Hepatocyte (in vitro differentiated cells): Measurements from ENCODE around the gene MAS1L. TPM values are rescaled to one million over a fixed set of nuclear protein-coding genes. Genes with fewer than 3 reads are reported as not detected.
"Not testable (repeated sequence)": the region's sequence is repeated elsewhere in the genome, so short reads cannot be mapped to it uniquely, and the experiment has no call there.

Experiments
- DNase-seq: peaks from one replicate; pipeline ENCODE4 v3.0.0-alpha.2; 2016; ENCODE audit warnings: low spot score
- H2AFZ ChIP-seq: fragments of 200-600 bp; sonication (generic); 2 replicates; pipeline ENCODE4 v1.6.0; 2016; ENCODE audit warnings: antibody characterized with exemption, mild to moderate bottlenecking
- H3K27ac ChIP-seq: fragments of 200-600 bp; sonication (generic); 2 replicates; pipeline ENCODE4 v1.5.1; 2016; ENCODE audit warnings: mild to moderate bottlenecking
- H3K27me3 ChIP-seq: fragments of 200-600 bp; sonication (generic); 2 replicates; pipeline ENCODE4 v1.6.1; 2016
- H3K36me3 ChIP-seq: fragments of 200-600 bp; sonication (generic); replicated peaks from 2 replicates; pipeline ENCODE4 v1.5.1; 2016; ENCODE audit warnings: low read depth; ENCODE audit not compliant: insufficient read depth
- H3K4me1 ChIP-seq: fragments of 200-600 bp; sonication (generic); 2 replicates; pipeline ENCODE4 v1.5.1; 2016; ENCODE audit warnings: mild to moderate bottlenecking, moderate library complexity; ENCODE audit not compliant: insufficient read depth
- H3K4me2 ChIP-seq: fragments of 200-600 bp; sonication (generic); 2 replicates; pipeline ENCODE4 v1.6.0; 2016
- H3K4me3 ChIP-seq: fragments of 200-600 bp; sonication (generic); 2 replicates; pipeline ENCODE4 v1.5.1; 2016; ENCODE audit warnings: mild to moderate bottlenecking
- H3K79me2 ChIP-seq: fragments of 200-600 bp; sonication (generic); 2 replicates; pipeline ENCODE4 v1.6.0; 2017; ENCODE audit warnings: mild to moderate bottlenecking
- H3K9me2 ChIP-seq: fragments of 200-600 bp; sonication (generic); replicated peaks from 2 replicates; pipeline ENCODE4 v1.6.0; 2017; ENCODE audit warnings: mild to moderate bottlenecking; ENCODE audit not compliant: insufficient read depth
- H3K9me3 ChIP-seq: fragments of 200-600 bp; sonication (generic); 2 replicates; pipeline ENCODE4 v1.5.1; 2016; ENCODE audit warnings: low read depth, mild to moderate bottlenecking
- H4K20me1 ChIP-seq: fragments of 200-600 bp; sonication (generic); 2 replicates; pipeline ENCODE4 v1.6.0; 2016; ENCODE audit warnings: mild to moderate bottlenecking; ENCODE audit not compliant: insufficient read depth, poor library complexity, severe bottlenecking
- EZH2 ChIP-seq: fragments of 200-600 bp; sonication (generic); IDR thresholded peaks from 2 replicates; pipeline ENCODE4 v1.6.1; 2016; ENCODE audit warnings: antibody characterized with exemption, mild to moderate bottlenecking, borderline replicate concordance
- EZH2phosphoT487 ChIP-seq: fragments of 200-600 bp; sonication (generic); IDR thresholded peaks from one replicate; pipeline ENCODE4 v1.6.1; 2018; ENCODE audit warnings: antibody characterized with exemption, mild to moderate bottlenecking, low read depth, moderate library complexity; ENCODE audit not compliant: unreplicated experiment, severe bottlenecking
- WGBS: methylation state at CpG from one replicate; pipeline ENCODE4 v1.1.6; 2016; ENCODE audit warnings: low lambda C conversion rate; ENCODE audit errors: missing lambda C conversion rate; 5-methylcytosine and 5-hydroxymethylcytosine counted together
- polyA plus RNA-seq: library from polyadenylated mRNA; unstranded; fragments of >200 nt; fragmentation: Nextera tagmentation; extraction: Ambion mirVana; gene quantifications from 2 replicates; pipeline ENCODE4 v1.2.1, GENCODE V29; 2016
- total RNA-seq: library from RNA; depleted of rRNA; stranded (reverse); fragments of >200 nt; gene quantifications from 2 replicates; pipeline ENCODE4 v1.2.3, GENCODE V29; 2014
- TF ChIP-seq, protein P1 (sequence below): fragments of 200-600 bp; sonication (generic); IDR thresholded peaks from 2 replicates; pipeline ENCODE4 v1.5.1; 2016; ENCODE audit warnings: antibody characterized with exemption, mild to moderate bottlenecking; ENCODE audit not compliant: poor library complexity

The MAS1L gene
- total and polyA plus RNA-seq, 2 experiments from 2014 or later = not detected

DNA sequence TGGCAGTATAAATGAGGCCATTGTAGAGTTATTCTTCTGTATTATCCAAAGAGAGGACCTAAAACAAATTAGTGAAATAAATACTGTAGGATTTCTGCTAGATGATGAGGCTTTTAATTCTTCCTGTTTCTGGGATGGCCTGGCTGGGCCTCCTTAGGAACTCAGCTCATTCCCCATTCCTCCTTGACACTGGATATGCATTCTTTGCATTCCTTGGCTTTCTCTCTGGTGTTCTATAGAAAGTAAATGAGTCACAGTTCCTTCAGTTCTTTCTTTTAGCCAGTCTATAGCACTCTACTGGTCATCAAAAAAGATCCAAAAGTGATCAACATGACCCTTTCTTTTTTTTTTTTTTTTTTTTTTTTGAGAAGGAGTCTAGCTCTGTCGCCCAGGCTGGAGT, 40.1 kb downstream of the MAS1L start:
- no peaks in the 10 kb centered on the region for H3K36me3 ChIP-seq
- H3K27me3 ChIP-seq = no peaks in the 10 kb centered on the region
- no peak overlapping the region for H3K4me2 ChIP-seq
- no peaks in the 10 kb centered on the region for H3K4me1 ChIP-seq
- no peak overlapping the region for H3K27ac ChIP-seq
- H3K4me3 ChIP-seq = no peak overlapping the region
- TF ChIP-seq, protein P1, sequence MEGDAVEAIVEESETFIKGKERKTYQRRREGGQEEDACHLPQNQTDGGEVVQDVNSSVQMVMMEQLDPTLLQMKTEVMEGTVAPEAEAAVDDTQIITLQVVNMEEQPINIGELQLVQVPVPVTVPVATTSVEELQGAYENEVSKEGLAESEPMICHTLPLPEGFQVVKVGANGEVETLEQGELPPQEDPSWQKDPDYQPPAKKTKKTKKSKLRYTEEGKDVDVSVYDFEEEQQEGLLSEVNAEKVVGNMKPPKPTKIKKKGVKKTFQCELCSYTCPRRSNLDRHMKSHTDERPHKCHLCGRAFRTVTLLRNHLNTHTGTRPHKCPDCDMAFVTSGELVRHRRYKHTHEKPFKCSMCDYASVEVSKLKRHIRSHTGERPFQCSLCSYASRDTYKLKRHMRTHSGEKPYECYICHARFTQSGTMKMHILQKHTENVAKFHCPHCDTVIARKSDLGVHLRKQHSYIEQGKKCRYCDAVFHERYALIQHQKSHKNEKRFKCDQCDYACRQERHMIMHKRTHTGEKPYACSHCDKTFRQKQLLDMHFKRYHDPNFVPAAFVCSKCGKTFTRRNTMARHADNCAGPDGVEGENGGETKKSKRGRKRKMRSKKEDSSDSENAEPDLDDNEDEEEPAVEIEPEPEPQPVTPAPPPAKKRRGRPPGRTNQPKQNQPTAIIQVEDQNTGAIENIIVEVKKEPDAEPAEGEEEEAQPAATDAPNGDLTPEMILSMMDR = no peak
- no peak for TF ChIP-seq EZH2phosphoT487
- TF ChIP-seq EZH2 = no peak
- H3K79me2 ChIP-seq = no peaks in the 10 kb centered on the region
- no peak for DNase-seq
- no peaks in the 10 kb centered on the region for H3K9me3 ChIP-seq
- H2AFZ ChIP-seq = no peak overlapping the region
- H4K20me1 ChIP-seq = no peaks in the 10 kb centered on the region
- H3K9me2 ChIP-seq = no peaks in the 10 kb centered on the region
- 100% methylated on average over 1 of the region's 1 CpG for WGBS

DNA sequence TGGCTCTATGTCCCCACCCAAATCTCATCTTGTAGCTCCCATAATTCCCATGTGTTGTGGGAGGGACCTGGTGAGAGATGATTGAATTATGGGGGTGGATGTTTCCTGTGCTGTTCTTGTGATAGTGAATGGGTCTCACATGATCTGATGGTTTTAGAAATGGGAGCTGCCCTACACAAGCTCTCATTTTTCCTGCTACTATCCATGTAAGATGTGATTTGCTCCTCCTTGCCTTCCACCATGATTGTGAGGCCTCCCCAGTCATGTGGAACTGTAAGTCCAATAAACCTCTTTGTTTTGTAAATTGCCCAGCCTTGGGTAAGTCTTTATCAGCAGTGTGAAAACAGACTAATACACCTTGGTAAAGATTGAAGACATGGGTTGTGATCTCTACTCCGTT, 43.7 kb downstream of the MAS1L start:
- H4K20me1 ChIP-seq, H3K9me2 ChIP-seq, H3K4me2 ChIP-seq, H3K27ac ChIP-seq, H3K9me3 ChIP-seq, H3K79me2 ChIP-seq, H3K4me3 ChIP-seq, H3K36me3 ChIP-seq, H3K27me3 ChIP-seq, H2AFZ ChIP-seq, H3K4me1 ChIP-seq, DNase-seq: not testable (repeated sequence)
- WGBS = 92% methylated on average over 1 of the region's 1 CpG

DNA sequence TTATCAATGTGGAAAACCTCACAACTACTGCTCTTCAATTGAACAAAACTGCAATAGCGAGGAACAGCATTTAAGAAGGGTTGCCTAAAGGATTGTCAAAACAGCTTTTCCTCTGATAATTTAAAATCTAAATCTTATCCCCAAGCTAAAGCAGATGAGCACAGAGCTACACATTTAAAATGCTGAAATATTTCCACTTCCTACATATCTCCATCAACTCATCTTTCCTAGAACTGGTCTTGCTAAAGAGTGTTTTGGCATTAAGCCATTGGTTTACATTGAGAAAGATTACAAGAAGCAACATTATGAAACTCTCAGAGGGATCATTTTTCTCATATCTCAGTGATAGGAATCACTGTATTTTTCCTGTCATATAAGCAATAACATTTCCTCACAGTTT, 45.0 kb downstream of the MAS1L start:
- H3K27me3 ChIP-seq = no peaks in the 10 kb centered on the region
- no peak overlapping the region for H3K4me3 ChIP-seq
- TF ChIP-seq EZH2 = no peak
- no peaks in the 10 kb centered on the region for H4K20me1 ChIP-seq
- no peaks in the 10 kb centered on the region for H3K9me2 ChIP-seq
- no peaks in the 10 kb centered on the region for H3K4me1 ChIP-seq
- no peak for DNase-seq
- 92% methylated on average over 1 of the region's 1 CpG for WGBS
- no peak overlapping the region for H3K4me2 ChIP-seq
- H2AFZ ChIP-seq = no peak overlapping the region
- no peak overlapping the region for H3K27ac ChIP-seq
- H3K79me2 ChIP-seq = no peaks in the 10 kb centered on the region
- H3K36me3 ChIP-seq = no peaks in the 10 kb centered on the region
- no peaks in the 10 kb centered on the region for H3K9me3 ChIP-seq

DNA sequence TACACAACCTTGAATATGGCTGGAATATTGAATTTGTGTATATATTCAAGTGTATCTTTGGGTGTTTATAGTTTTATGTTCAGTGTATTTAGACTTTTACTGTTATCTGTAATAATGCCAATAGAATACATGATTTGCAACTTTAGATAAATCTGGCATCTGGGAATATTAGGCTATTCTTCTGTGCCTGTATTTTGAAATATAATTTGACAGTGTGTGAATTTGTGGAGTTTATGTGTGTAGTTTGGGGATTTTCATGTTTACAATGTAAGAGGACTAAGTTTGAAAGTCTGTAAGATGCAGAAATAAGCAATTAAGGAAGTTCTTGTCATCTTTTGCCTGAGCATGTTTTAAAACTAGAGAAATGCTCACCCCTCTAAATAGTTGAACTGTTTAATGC, 48.8 kb downstream of the MAS1L start, which contains the start of gene OR10C1:
Gene OR10C1, plus strand, starts transcription at position 301 of the 400 bp plus-strand sequence. CDS start 710 bp downstream, outside the sequence.
- Histone ChIP-seq H3K36me3 (no peaks in the 10 kb centered on the region), H3K4me2 (no peak within 1 kb of the TSS), H3K79me2 (no peaks in the 10 kb centered on the region), H3K4me3 (no peak within 1 kb of the TSS), H4K20me1 (no peaks in the 10 kb centered on the region), H3K27ac (no peak within 1 kb of the TSS), H2AFZ (no peak within 1 kb of the TSS), H3K4me1 (no peaks in the 10 kb centered on the region), H3K27me3 (peaks cover 5% of the 10 kb centered on the region), H3K9me3 (no peaks in the 10 kb centered on the region), H3K9me2 (no peaks in the 10 kb centered on the region)
- DNase-seq = no peak
- TF ChIP-seq EZH2phosphoT487 (no peak), EZH2 (no peak)
- TF ChIP-seq, protein P1 = no peak

DNA sequence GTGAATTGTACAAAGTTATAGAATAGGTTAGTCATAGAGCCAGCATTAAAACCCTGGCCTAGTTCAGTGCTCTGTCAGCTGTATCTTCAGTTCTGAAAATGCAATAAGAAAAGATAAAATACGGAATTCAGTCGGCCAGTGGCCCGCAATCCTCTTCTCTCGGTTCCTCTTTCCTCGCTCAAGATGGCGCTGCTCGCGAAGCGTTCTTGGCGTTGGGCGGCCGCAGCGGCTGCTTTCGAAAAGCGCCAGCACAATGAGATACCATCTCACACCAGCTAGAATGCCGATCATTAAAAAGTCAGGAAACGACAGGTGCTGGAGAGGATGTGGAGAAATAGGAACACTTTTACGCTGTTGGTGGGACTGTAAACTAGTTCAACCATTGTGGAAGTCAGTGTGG, 51.0 kb downstream of the MAS1L start:
- not testable (repeated sequence) for H4K20me1 ChIP-seq, H3K27me3 ChIP-seq, H3K79me2 ChIP-seq, H3K4me2 ChIP-seq, H2AFZ ChIP-seq, H3K36me3 ChIP-seq, H3K9me3 ChIP-seq, H3K4me3 ChIP-seq, H3K9me2 ChIP-seq, H3K27ac ChIP-seq, DNase-seq, H3K4me1 ChIP-seq
- WGBS = 77% methylated on average over 18 of the region's 18 CpGs

Other genes with a start within 250 kb of the MAS1L start
- gene OR14J1, start 186.3 kb downstream of the MAS1L start, total RNA-seq = not detected in 2 replicates
- not detected in 2 replicates for gene OR14J1, start 186.3 kb downstream of the MAS1L start, polyA plus RNA-seq
- gene OR5V1, start 119.1 kb downstream of the MAS1L start, total RNA-seq = not detected in 2 replicates
- not detected in 2 replicates for gene OR5V1, start 119.1 kb downstream of the MAS1L start, polyA plus RNA-seq
- gene OR12D3, start 112.7 kb downstream of the MAS1L start, total RNA-seq = not detected in 2 replicates
- gene OR12D3, start 112.7 kb downstream of the MAS1L start, polyA plus RNA-seq = not detected in 2 replicates
- not detected in 2 replicates for gene OR12D2, start 92.3 kb downstream of the MAS1L start, total RNA-seq
- gene OR12D2, start 92.3 kb downstream of the MAS1L start, polyA plus RNA-seq = not detected in 2 replicates
- not detected in 2 replicates for gene OR12D1, start 73.0 kb downstream of the MAS1L start, total RNA-seq
- not detected in 2 replicates for gene OR12D1, start 73.0 kb downstream of the MAS1L start, polyA plus RNA-seq
- not detected in 2 replicates for gene OR10C1, start 48.6 kb downstream of the MAS1L start, total RNA-seq
- not detected in 2 replicates for gene OR10C1, start 48.6 kb downstream of the MAS1L start, polyA plus RNA-seq
- gene OR11A1, start 30.9 kb downstream of the MAS1L start, total RNA-seq = not detected in 2 replicates
- gene OR11A1, start 30.9 kb downstream of the MAS1L start, polyA plus RNA-seq = not detected in 2 replicates
- not detected in 2 replicates for gene OR2H1, start 30.8 kb downstream of the MAS1L start, total RNA-seq
- not detected in 2 replicates for gene OR2H1, start 30.8 kb downstream of the MAS1L start, polyA plus RNA-seq
- gene UBD, start 71.8 kb upstream of the MAS1L start, total RNA-seq = 99.5 and 154 TPM in 2 replicates
- 124 and 158 TPM in 2 replicates for gene UBD, start 71.8 kb upstream of the MAS1L start, polyA plus RNA-seq
- gene OR2H2, start 97.2 kb upstream of the MAS1L start, total RNA-seq = not detected in 2 replicates
- gene OR2H2, start 97.2 kb upstream of the MAS1L start, polyA plus RNA-seq = not detected in 2 replicates
- gene GABBR1, start 145.2 kb upstream of the MAS1L start, total RNA-seq = 7.0 and 11.3 TPM in 2 replicates
- gene GABBR1, start 145.2 kb upstream of the MAS1L start, polyA plus RNA-seq = 9.9 and 21.3 TPM in 2 replicates
- not detected in 2 replicates for gene MOG, start 169.1 kb upstream of the MAS1L start, total RNA-seq
- not detected in 2 replicates for gene MOG, start 169.1 kb upstream of the MAS1L start, polyA plus RNA-seq
- gene ZFP57, start 193.2 kb upstream of the MAS1L start, total RNA-seq = not detected in 2 replicates
- gene ZFP57, start 193.2 kb upstream of the MAS1L start, polyA plus RNA-seq = not detected in 2 replicates
- 7.8 and 8.8 TPM in 2 replicates for gene HLA-F, start 235.5 kb upstream of the MAS1L start, total RNA-seq
- gene HLA-F, start 235.5 kb upstream of the MAS1L start, polyA plus RNA-seq = 7.6 and 10.9 TPM in 2 replicates